NCI-H1105 treated with DMSO at 0.1 percent for 48 hours (cell line): ENCODE measurements around the gene KCNIP4.
A peak's percentile ranks its signal among the peaks of the same experiment; 100 is the strongest.
"Not testable (repeated sequence)": the region's sequence is repeated elsewhere in the genome, so short reads cannot be mapped to it uniquely, and the experiment has no call there.

Experiments used
- DNase-seq: peaks from one replicate; lab custom pipeline; 2025; lab: John Stamatoyannopoulos, UW

Gene KCNIP4

GRCh38 chr4:20847124-20847747 is 1101.3 kb downstream of the KCNIP4 start:
- no peak for DNase-seq

- DNase-seq: no peak
Observed at GRCh38 chr4:20844311-20844710, 1104.3 kb downstream of the KCNIP4 start.

GRCh38 chr4:20840648-20841190 is 1107.9 kb downstream of the KCNIP4 start:
- no peak for DNase-seq

- no peak for DNase-seq
Observed at GRCh38 chr4:20839957-20840356, 1108.6 kb downstream of the KCNIP4 start.

- DNase-seq: no peak
Observed at GRCh38 chr4:20838476-20838875, 1110.1 kb downstream of the KCNIP4 start.

- no peak for DNase-seq
Observed at GRCh38 chr4:20832826-20833225, 1115.7 kb downstream of the KCNIP4 start.

- DNase-seq: no peak
Observed at GRCh38 chr4:20831746-20832145, 1116.8 kb downstream of the KCNIP4 start.

- DNase-seq: no peak
Observed at GRCh38 chr4:20829617-20830357, 1118.8 kb downstream of the KCNIP4 start.

- DNase-seq: no peak
Observed at GRCh38 chr4:20825505-20825904, 1123.1 kb downstream of the KCNIP4 start.

GRCh38 chr4:20816287-20816686 is 1132.3 kb downstream of the KCNIP4 start:
- no peak for DNase-seq

GRCh38 chr4:20813700-20814099 is 1134.9 kb downstream of the KCNIP4 start:
- no peak for DNase-seq

- no peak for DNase-seq
Observed at GRCh38 chr4:20809812-20810211, 1138.8 kb downstream of the KCNIP4 start.

GRCh38 chr4:20805716-20806115 is 1142.9 kb downstream of the KCNIP4 start:
- no peak for DNase-seq

GRCh38 chr4:20787940-20788665 is 1160.5 kb downstream of the KCNIP4 start:
- DNase-seq: no peak

- not testable (repeated sequence) for DNase-seq
Observed at GRCh38 chr4:20783134-20783533, 1165.4 kb downstream of the KCNIP4 start.

- DNase-seq: no peak
Observed at GRCh38 chr4:20778896-20779295, 1169.7 kb downstream of the KCNIP4 start.

- peak; percentile 55 for DNase-seq
Observed at GRCh38 chr4:20773144-20773997, 1175.2 kb downstream of the KCNIP4 start.

- no peak for DNase-seq
Observed at GRCh38 chr4:20764366-20764992, 1184.1 kb downstream of the KCNIP4 start.

GRCh38 chr4:20761826-20762225 is 1186.7 kb downstream of the KCNIP4 start:
- no peak for DNase-seq

GRCh38 chr4:20761382-20761781 is 1187.2 kb downstream of the KCNIP4 start:
- peak; percentile 15 for DNase-seq

- DNase-seq: no peak
Observed at GRCh38 chr4:20760053-20760452, 1188.5 kb downstream of the KCNIP4 start.
